T-helper 17 cell (primary cell): Measurements from ENCODE around the gene XCR1. TPM values are rescaled to one million over a fixed set of nuclear protein-coding genes. Genes with fewer than 3 reads are reported as not detected.

Experiments used
- ATAC-seq: fragments of 150-1000 bp; cut with Tn5 transposase; 2 replicates; pipeline ENCODE4 v1.10.0; 2021; ENCODE audit warnings: mild to moderate bottlenecking, moderate library complexity
- DNase-seq, 3 donors: peaks; one replicate each; pipeline versions ENCODE4 v3.0.0 to v3.0.0-alpha.2; 2020 to 2021
- H3K9me3 ChIP-seq: one replicate; pipeline ENCODE4 v1.7.0; 2013; ENCODE audit warnings: low read length, mild to moderate bottlenecking; ENCODE audit not compliant: control insufficient read depth, poor library complexity, severe bottlenecking
- H3K27ac Mint-ChIP-seq: one replicate; pipeline ENCODE4 v1.8.0; 2022; ENCODE audit warnings: mild to moderate bottlenecking, moderate library complexity, mixed read lengths
- H3K27me3 Mint-ChIP-seq: one replicate; pipeline ENCODE4 v1.8.0; 2022; ENCODE audit warnings: mixed read lengths
- H3K36me3 Mint-ChIP-seq: one replicate; pipeline ENCODE4 v1.8.0; 2022; ENCODE audit warnings: low read depth, mixed read lengths
- H3K4me1 Mint-ChIP-seq: one replicate; pipeline ENCODE4 v1.8.0; 2022; ENCODE audit warnings: mild to moderate bottlenecking, mixed read lengths
- H3K4me3 Mint-ChIP-seq: one replicate; pipeline ENCODE4 v1.8.0; 2022; ENCODE audit warnings: mild to moderate bottlenecking, moderate library complexity, mixed read lengths
- total RNA-seq, 4 donors: library from RNA in 2 of 4; stranded (reverse) in 2 of 4; gene quantifications; one replicate each; pipeline ENCODE4 v1.2.3 and lab custom pipeline; 2022 to 2026

The XCR1 gene
- total RNA-seq, 2 donors from 2014 or later, result 0.08 TPM; not detected in 1

DNA sequence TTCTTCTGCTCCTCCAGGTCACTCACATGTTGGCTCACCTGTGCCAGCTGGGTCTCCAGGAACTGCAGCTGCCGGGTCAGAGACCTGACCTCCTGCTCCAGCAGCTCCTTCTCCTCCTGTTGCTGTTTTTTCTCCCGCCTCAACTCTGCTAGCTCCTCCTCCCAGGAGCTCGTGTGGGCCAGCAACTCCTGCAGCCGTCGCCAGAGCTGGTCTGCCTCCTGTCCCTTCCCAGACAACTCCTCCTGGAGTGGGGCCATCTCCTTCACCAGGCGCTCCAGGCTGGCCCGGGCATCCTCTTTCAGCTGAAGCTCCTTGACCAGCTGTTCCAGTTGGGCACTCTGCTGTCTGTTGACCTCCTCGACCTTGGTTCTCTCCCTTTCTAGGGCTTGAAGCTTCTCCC is 59.6 kb downstream of the XCR1 start:
- peaks cover 6% of the 10 kb centered on the region for H3K36me3 Mint-ChIP-seq
- H3K27ac Mint-ChIP-seq, result peak overlapping the region; percentile 91
- H3K4me3 Mint-ChIP-seq, result peak overlapping the region; percentile 72
- H3K4me1 Mint-ChIP-seq, result peaks cover 51% of the 10 kb centered on the region
- ATAC-seq (no peak), DNase-seq (no peak)
- H3K27me3 Mint-ChIP-seq, result no peaks in the 10 kb centered on the region
- H3K9me3 ChIP-seq, result no peaks in the 10 kb centered on the region

Other genes starting within 250 kb of the XCR1 start
- under 1 TPM in 1 of 2 donors, not detected in 1; 0.23 TPM for gene SLC6A20, start 230.9 kb downstream of the XCR1 start, total RNA-seq
- gene LZTFL1, start 185.4 kb downstream of the XCR1 start, total RNA-seq, result 10 to 100 TPM; 13.0 to 18.1 TPM
- gene CCR9, start 140.9 kb downstream of the XCR1 start, total RNA-seq, result 1 to 10 TPM; 4.0 to 4.7 TPM
- gene CXCR6, start 84.0 kb downstream of the XCR1 start, total RNA-seq, result 1 to 10 TPM; 2.0 to 4.4 TPM
- 10 to 100 TPM; 27.3 to 32.6 TPM for gene FYCO1, start 31.7 kb downstream of the XCR1 start, total RNA-seq
- 1 to 10 TPM in 1 of 2 donors, under 1 TPM in 1; 0.47 to 3.8 TPM for gene CCR1, start 180.8 kb upstream of the XCR1 start, total RNA-seq
- under 1 TPM; 0.23 to 0.37 TPM for gene CCR3, start 215.0 kb upstream of the XCR1 start, total RNA-seq